ENCODE data around the gene PPP2R3C. TPM values are rescaled to one million over a fixed set of nuclear protein-coding genes. Genes with fewer than 3 reads are reported as not detected.

The PPP2R3C gene
- total RNA-seq, 1 experiment from 2014 or later = 13.3 TPM

- no peaks in the 10 kb centered on the region for H3K36me3 ChIP-seq (ENCODE audit: low read depth)
- H3F3A ChIP-seq (ENCODE audit: insufficient read depth, low read depth) = no peaks in the 10 kb centered on the region
- no peak overlapping the region for H3K4me3 ChIP-seq
- H3K27ac ChIP-seq = no peak overlapping the region
- no peaks in the 10 kb centered on the region for H3K9me3 ChIP-seq (ENCODE audit: insufficient read depth, low read depth)
- H3K27me3 ChIP-seq (ENCODE audit: insufficient read depth, low read depth) = no peaks in the 10 kb centered on the region
- H3K9me2 ChIP-seq (ENCODE audit: insufficient read depth) = no peaks in the 10 kb centered on the region
- H3K4me2 ChIP-seq = no peak overlapping the region
- CTCF ChIA-PET = no interaction called here
- DNase-seq = no peak
- no peaks in the 10 kb centered on the region for H4K20me1 ChIP-seq (ENCODE audit: insufficient read depth)
- no TSS peak for BruUV-seq (replicated peaks)
- no peak for TF ChIP-seq EZH2 (IDR thresholded peaks at IDR 0.05; ENCODE audit: low read depth)
- TF ChIP-seq, protein P1, sequence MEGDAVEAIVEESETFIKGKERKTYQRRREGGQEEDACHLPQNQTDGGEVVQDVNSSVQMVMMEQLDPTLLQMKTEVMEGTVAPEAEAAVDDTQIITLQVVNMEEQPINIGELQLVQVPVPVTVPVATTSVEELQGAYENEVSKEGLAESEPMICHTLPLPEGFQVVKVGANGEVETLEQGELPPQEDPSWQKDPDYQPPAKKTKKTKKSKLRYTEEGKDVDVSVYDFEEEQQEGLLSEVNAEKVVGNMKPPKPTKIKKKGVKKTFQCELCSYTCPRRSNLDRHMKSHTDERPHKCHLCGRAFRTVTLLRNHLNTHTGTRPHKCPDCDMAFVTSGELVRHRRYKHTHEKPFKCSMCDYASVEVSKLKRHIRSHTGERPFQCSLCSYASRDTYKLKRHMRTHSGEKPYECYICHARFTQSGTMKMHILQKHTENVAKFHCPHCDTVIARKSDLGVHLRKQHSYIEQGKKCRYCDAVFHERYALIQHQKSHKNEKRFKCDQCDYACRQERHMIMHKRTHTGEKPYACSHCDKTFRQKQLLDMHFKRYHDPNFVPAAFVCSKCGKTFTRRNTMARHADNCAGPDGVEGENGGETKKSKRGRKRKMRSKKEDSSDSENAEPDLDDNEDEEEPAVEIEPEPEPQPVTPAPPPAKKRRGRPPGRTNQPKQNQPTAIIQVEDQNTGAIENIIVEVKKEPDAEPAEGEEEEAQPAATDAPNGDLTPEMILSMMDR (conservative IDR thresholded peaks at IDR 0.05) = no peak
- no peaks in the 10 kb centered on the region for H3K79me2 ChIP-seq (ENCODE audit: low read depth)
- H3K4me1 ChIP-seq (replicated peaks; ENCODE audit: insufficient read depth) = no peaks in the 10 kb centered on the region
- POLR2A ChIA-PET (ENCODE audit: unreplicated experiment) = no interaction called here
- intact Hi-C loops (cut with micrococcal nuclease; ENCODE audit: unreplicated experiment) = no loop called here
- H2AFZ ChIP-seq = no peak overlapping the region
These were observed 19.2 kb upstream of the PPP2R3C start for GRCh38 chr14:35140718-35141581.

DNA sequence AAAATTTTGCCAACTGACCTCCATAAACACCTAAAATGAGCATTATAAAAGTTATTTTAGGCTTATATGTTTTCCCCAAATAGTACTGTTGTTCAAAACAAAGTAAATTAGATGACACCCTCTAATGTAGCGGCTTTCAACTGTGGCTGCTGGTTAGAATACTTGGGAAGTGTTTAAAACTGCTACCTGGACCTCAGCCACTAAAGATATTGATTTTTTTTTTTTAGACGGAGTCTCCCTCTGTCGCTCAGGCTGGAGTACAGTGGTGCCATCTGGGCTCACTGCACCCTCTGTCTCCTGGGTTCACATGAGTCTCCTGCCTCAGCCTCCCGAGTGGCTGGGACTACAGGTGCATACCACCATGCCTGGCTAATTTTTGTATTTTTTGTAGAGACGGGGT, 16.8 kb upstream of the PPP2R3C start:
- Histone ChIP-seq H3K27ac (no peak overlapping the region), H4K20me1 (ENCODE audit: insufficient read depth) (no peaks in the 10 kb centered on the region), H3F3A (ENCODE audit: insufficient read depth, low read depth) (no peaks in the 10 kb centered on the region), H3K79me2 (ENCODE audit: low read depth) (no peaks in the 10 kb centered on the region), H3K9me3 (ENCODE audit: insufficient read depth, low read depth) (no peaks in the 10 kb centered on the region), H3K9me2 (ENCODE audit: insufficient read depth) (no peaks in the 10 kb centered on the region), H3K4me3 (no peak overlapping the region), H3K4me2 (no peak overlapping the region), H3K4me1 (replicated peaks; ENCODE audit: insufficient read depth) (no peaks in the 10 kb centered on the region), H2AFZ (no peak overlapping the region), H3K36me3 (ENCODE audit: low read depth) (no peaks in the 10 kb centered on the region), H3K27me3 (ENCODE audit: insufficient read depth, low read depth) (no peaks in the 10 kb centered on the region)
- no peak for TF ChIP-seq EZH2 (IDR thresholded peaks at IDR 0.05; ENCODE audit: low read depth)
- TF ChIP-seq, protein P1 (conservative IDR thresholded peaks at IDR 0.05) = no peak
- ChIA-PET CTCF (no interaction called here), POLR2A (ENCODE audit: unreplicated experiment) (no interaction called here)
- intact Hi-C loops (cut with micrococcal nuclease; ENCODE audit: unreplicated experiment) = no loop called here
- BruUV-seq (replicated peaks) = no TSS peak
- DNase-seq = no peak

GRCh38 chr14:35134329-35135123, 12.7 kb upstream of the PPP2R3C start:
- no peaks in the 10 kb centered on the region for H3K4me1 ChIP-seq (replicated peaks; ENCODE audit: insufficient read depth)
- no peaks in the 10 kb centered on the region for H3K36me3 ChIP-seq (ENCODE audit: low read depth)
- H3K4me3 ChIP-seq = no peak overlapping the region
- BruUV-seq (replicated peaks) = no TSS peak
- no peak for DNase-seq
- no peak overlapping the region for H3K27ac ChIP-seq
- no peak overlapping the region for H3K4me2 ChIP-seq
- POLR2A ChIA-PET (ENCODE audit: unreplicated experiment) = interaction anchor here (0.6 kb wide), 1 partner anchor 12 kb away, joined by 3 read pairs; no protein-coding TSS in a partner anchor
- TF ChIP-seq EZH2 (IDR thresholded peaks at IDR 0.05; ENCODE audit: low read depth) = no peak
- TF ChIP-seq, protein P1 (conservative IDR thresholded peaks at IDR 0.05) = no peak
- H3F3A ChIP-seq (ENCODE audit: insufficient read depth, low read depth) = no peaks in the 10 kb centered on the region
- no peaks in the 10 kb centered on the region for H3K9me3 ChIP-seq (ENCODE audit: insufficient read depth, low read depth)
- H4K20me1 ChIP-seq (ENCODE audit: insufficient read depth) = no peaks in the 10 kb centered on the region
- intact Hi-C loops (cut with micrococcal nuclease; ENCODE audit: unreplicated experiment) = no loop called here
- H3K27me3 ChIP-seq (ENCODE audit: insufficient read depth, low read depth) = no peaks in the 10 kb centered on the region
- CTCF ChIA-PET = no interaction called here
- no peaks in the 10 kb centered on the region for H3K9me2 ChIP-seq (ENCODE audit: insufficient read depth)
- H2AFZ ChIP-seq = no peak overlapping the region
- H3K79me2 ChIP-seq (ENCODE audit: low read depth) = no peaks in the 10 kb centered on the region

Data from PC-9 (cell line).